IgD-negative memory B cell (primary cell): Measurements from ENCODE around the gene SGCG. TPM values are rescaled to one million over a fixed set of nuclear protein-coding genes. Genes with fewer than 3 reads are reported as not detected.

ENCODE experiments used
- H3K27ac Mint-ChIP-seq, 3 donors: one replicate each; pipeline ENCODE4 v1.8.0; 2020 to 2022; ENCODE audit warnings: mild to moderate bottlenecking in 3 of 3, mixed read lengths in 3 of 3, moderate library complexity in 1 of 3
- H3K27me3 Mint-ChIP-seq: one replicate; pipeline ENCODE4 v1.8.0; 2021; ENCODE audit warnings: mixed read lengths
- H3K36me3 Mint-ChIP-seq: one replicate; pipeline ENCODE4 v1.8.0; 2020; ENCODE audit warnings: mild to moderate bottlenecking, mixed read lengths
- H3K4me1 Mint-ChIP-seq, 3 donors: one replicate each; pipeline ENCODE4 v1.8.0; 2020 to 2022; ENCODE audit warnings: mixed read lengths in 3 of 3, mild to moderate bottlenecking in 1 of 3
- H3K4me3 Mint-ChIP-seq, 4 donors: one replicate each; pipeline ENCODE4 v1.8.0; 2020 to 2022; ENCODE audit warnings: mild to moderate bottlenecking in 4 of 4, mixed read lengths in 4 of 4, moderate library complexity in 3 of 4
- H3K9me3 Mint-ChIP-seq, 3 donors: one replicate each; pipeline ENCODE4 v1.8.0; 2020 to 2021; ENCODE audit warnings: mixed read lengths in 3 of 3, mild to moderate bottlenecking in 1 of 3
- polyA plus RNA-seq: library from polyadenylated mRNA; unstranded; fragments of 300-500 nt; fragmentation: Illumina TruSeq; gene quantifications from one replicate; pipeline ENCODE4 v1.2.3, GENCODE V29; 2021

SGCG gene
- polyA plus RNA-seq, 1 donor from 2014 or later = not detected

GRCh38 chr13:23339225-23339624, 158.4 kb downstream of the SGCG start:
- no peak overlapping the region for H3K27ac Mint-ChIP-seq
- H3K4me1 Mint-ChIP-seq = no peaks in the 10 kb centered on the region
- peaks cover 24% of the 10 kb centered on the region for H3K36me3 Mint-ChIP-seq
- H3K4me3 Mint-ChIP-seq = no peak overlapping the region
- H3K9me3 Mint-ChIP-seq = peaks cover 3 to 13% (median 12%) of the 10 kb centered on the region in 3 donors
- no peaks in the 10 kb centered on the region for H3K27me3 Mint-ChIP-seq

DNA sequence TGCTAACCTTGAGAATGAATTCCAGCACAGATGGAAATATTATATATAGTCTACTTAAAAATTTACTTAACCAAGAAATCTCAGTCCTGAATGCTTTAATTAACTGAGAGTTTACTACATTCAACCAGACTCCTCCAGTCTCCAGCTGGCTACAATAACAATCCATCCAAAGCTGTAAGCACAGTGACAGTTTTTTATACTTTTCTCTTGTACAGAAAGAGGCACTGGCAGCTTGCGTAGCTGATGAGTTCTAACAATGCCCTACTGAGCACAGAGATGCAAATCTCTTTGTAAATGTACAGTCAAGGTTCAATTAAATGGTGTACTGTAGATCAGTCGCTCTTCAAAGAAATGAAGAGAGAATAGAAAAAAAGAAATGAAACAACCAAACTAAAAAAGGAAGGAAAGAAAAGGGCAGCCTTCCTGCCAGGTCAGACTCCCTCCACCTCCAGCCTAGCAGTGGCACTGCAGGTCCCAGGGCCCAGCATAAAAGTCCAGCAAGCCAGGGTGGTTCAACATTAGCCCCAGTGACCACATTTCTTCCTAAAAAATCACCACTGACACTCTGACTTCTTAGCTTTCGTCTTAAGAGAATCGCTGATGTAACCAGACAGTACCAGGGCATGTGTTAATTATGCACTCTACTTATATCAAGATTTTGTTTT, 164.3 kb downstream of the SGCG start:
- H3K36me3 Mint-ChIP-seq = peaks cover 33% of the 10 kb centered on the region
- peaks cover 0 to 4% (median 3%) of the 10 kb centered on the region in 3 donors for H3K4me1 Mint-ChIP-seq
- H3K4me3 Mint-ChIP-seq = peak overlapping the region in 1 of 4 donors; percentile 71
- H3K27ac Mint-ChIP-seq = no peak overlapping the region
- peaks cover 0 to 3% (median 0%) of the 10 kb centered on the region in 3 donors for H3K9me3 Mint-ChIP-seq
- H3K27me3 Mint-ChIP-seq = no peaks in the 10 kb centered on the region

- Mint-ChIP-seq H3K4me3 (no peak overlapping the region), H3K36me3 (peaks cover 32% of the 10 kb centered on the region), H3K9me3 (no peaks in the 10 kb centered on the region), H3K27ac (no peak overlapping the region), H3K27me3 (no peaks in the 10 kb centered on the region), H3K4me1 (peaks cover 0 to 4% (median 3%) of the 10 kb centered on the region in 3 donors)
Observed at GRCh38 chr13:23347601-23348000, 166.8 kb downstream of the SGCG start.

DNA sequence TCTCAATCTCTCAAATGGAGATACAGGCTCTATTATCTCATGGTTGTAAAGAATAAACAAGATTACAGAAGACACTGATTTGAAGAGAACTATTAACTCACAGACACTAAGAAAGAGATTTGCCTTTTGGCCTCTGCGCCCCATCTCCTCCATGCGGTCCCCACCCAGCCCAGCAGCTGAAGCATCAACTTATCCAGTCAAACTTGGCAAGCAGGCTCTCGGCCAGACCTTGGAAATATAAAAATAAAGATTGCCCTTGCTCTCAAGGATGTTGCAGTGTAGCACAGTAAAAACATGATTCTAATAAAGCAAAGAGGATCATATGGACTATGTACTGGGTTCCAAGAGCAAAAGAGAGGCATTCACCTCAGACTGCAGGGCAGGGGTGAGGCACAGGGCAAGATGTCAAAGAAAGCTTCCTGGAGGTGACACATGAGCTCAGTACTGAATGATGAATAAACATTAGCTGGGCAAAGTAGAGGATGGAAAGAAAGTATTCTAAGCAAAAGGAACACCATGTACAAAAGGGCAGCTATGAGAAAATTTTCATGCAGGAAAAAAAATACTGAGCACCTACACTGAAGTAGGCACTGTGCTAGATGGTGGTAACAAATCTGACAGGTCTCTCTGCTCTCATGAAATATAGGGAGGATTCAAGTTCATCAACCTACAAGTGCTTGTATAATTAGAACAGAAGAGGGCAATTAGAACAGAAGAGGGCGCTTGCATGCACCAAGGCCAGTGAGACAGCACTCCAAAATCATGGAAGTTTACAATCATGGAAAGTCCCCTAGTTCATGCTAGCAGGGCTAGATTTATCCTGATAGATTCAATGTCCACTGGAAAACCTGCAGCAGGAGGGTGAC, 167.7 kb downstream of the SGCG start:
- peaks cover 32% of the 10 kb centered on the region for H3K36me3 Mint-ChIP-seq
- no peaks in the 10 kb centered on the region for H3K27me3 Mint-ChIP-seq
- no peaks in the 10 kb centered on the region for H3K9me3 Mint-ChIP-seq
- no peak overlapping the region for H3K27ac Mint-ChIP-seq
- H3K4me1 Mint-ChIP-seq = peaks cover 0 to 4% (median 3%) of the 10 kb centered on the region in 3 donors
- no peak overlapping the region for H3K4me3 Mint-ChIP-seq

- no peak overlapping the region for H3K4me3 Mint-ChIP-seq
- peaks cover 0 to 4% (median 4%) of the 10 kb centered on the region in 3 donors for H3K4me1 Mint-ChIP-seq
- no peaks in the 10 kb centered on the region for H3K27me3 Mint-ChIP-seq
- H3K36me3 Mint-ChIP-seq = peaks cover 28% of the 10 kb centered on the region
- no peak overlapping the region for H3K27ac Mint-ChIP-seq
- no peaks in the 10 kb centered on the region for H3K9me3 Mint-ChIP-seq
Observed at GRCh38 chr13:23349161-23349897, 168.6 kb downstream of the SGCG start.

GRCh38 chr13:23350009-23350408, 169.2 kb downstream of the SGCG start:
- Mint-ChIP-seq H3K27me3 (no peaks in the 10 kb centered on the region), H3K4me1 (peaks cover 0 to 5% (median 4%) of the 10 kb centered on the region in 3 donors), H3K27ac (no peak overlapping the region), H3K4me3 (no peak overlapping the region), H3K36me3 (peaks cover 27% of the 10 kb centered on the region), H3K9me3 (no peaks in the 10 kb centered on the region)

DNA sequence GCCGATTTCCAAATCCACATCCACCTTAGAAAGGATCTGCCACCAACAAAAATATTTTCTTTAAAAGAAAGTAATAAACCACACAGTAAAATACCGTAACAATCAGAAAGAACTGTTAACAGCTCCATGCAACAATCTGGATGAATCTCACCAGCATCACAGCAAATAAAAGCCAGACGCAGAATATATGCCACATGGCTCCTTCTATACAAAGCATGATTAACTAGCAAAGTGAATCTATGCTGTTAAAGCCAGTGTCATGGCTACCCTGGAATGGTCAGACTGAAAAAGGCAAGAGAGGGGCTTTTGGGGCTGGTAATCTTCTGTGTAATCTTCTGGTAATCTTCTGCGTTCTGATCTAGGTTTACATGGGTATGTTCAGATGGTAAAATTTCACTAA, 171.4 kb downstream of the SGCG start:
- Mint-ChIP-seq H3K4me3 (no peak overlapping the region), H3K4me1 (peaks cover 0 to 5% (median 2%) of the 10 kb centered on the region in 3 donors), H3K36me3 (peaks cover 22% of the 10 kb centered on the region), H3K9me3 (no peaks in the 10 kb centered on the region), H3K27ac (no peak overlapping the region), H3K27me3 (no peaks in the 10 kb centered on the region)

GRCh38 chr13:23354520-23354919, 173.7 kb downstream of the SGCG start:
- Mint-ChIP-seq H3K36me3 (peaks cover 16% of the 10 kb centered on the region), H3K4me3 (no peak overlapping the region), H3K27ac (peak overlapping the region in 1 of 3 donors; percentile 55), H3K9me3 (no peaks in the 10 kb centered on the region), H3K4me1 (peaks cover 0 to 2% (median 0%) of the 10 kb centered on the region in 3 donors), H3K27me3 (no peaks in the 10 kb centered on the region)

GRCh38 chr13:23356368-23356767, 175.6 kb downstream of the SGCG start:
- Mint-ChIP-seq H3K36me3 (peaks cover 17% of the 10 kb centered on the region), H3K4me3 (no peak overlapping the region), H3K4me1 (peaks cover 0 to 2% (median 2%) of the 10 kb centered on the region in 3 donors), H3K27me3 (no peaks in the 10 kb centered on the region), H3K27ac (no peak overlapping the region), H3K9me3 (no peaks in the 10 kb centered on the region)

GRCh38 chr13:23357349-23357748, 176.6 kb downstream of the SGCG start:
- Mint-ChIP-seq H3K4me1 (peaks cover 0 to 2% (median 2%) of the 10 kb centered on the region in 3 donors), H3K36me3 (peaks cover 16% of the 10 kb centered on the region), H3K4me3 (no peak overlapping the region), H3K27ac (no peak overlapping the region), H3K27me3 (no peaks in the 10 kb centered on the region), H3K9me3 (no peaks in the 10 kb centered on the region)

- Mint-ChIP-seq H3K36me3 (peaks cover 21% of the 10 kb centered on the region), H3K27ac (no peak overlapping the region), H3K4me1 (peaks cover 0 to 2% (median 0%) of the 10 kb centered on the region in 3 donors), H3K27me3 (no peaks in the 10 kb centered on the region), H3K4me3 (no peak overlapping the region), H3K9me3 (no peaks in the 10 kb centered on the region)
Observed at GRCh38 chr13:23359882-23360281, 179.1 kb downstream of the SGCG start.

DNA sequence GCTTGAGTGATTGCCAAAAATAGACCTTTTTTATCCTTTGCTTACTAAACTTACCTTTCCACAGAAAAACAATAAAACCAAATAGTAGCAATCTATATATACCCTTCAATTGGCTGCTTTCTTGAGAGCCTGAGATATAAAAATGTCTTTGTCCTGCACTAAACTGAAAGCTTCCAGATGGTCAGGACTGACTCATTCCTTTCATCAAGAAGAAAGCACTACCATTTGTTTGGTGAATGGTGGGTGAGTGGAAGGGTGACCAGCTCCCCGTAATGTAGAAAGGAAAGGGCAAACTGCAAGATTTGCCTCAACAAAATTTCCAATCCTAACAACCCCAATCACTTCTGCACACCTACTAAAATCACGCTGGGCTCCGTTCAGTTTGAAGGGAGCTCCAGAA, 184.9 kb downstream of the SGCG start:
- Mint-ChIP-seq H3K9me3 (no peaks in the 10 kb centered on the region), H3K4me1 (no peaks in the 10 kb centered on the region), H3K36me3 (peaks cover 28% of the 10 kb centered on the region), H3K27me3 (no peaks in the 10 kb centered on the region), H3K27ac (no peak overlapping the region), H3K4me3 (no peak overlapping the region)

- Mint-ChIP-seq H3K9me3 (no peaks in the 10 kb centered on the region), H3K4me3 (no peak overlapping the region), H3K27me3 (no peaks in the 10 kb centered on the region), H3K27ac (no peak overlapping the region), H3K36me3 (peaks cover 25% of the 10 kb centered on the region), H3K4me1 (peaks cover 9 to 12% (median 11%) of the 10 kb centered on the region in 3 donors)
Observed at GRCh38 chr13:23367907-23368306, 187.1 kb downstream of the SGCG start.

DNA sequence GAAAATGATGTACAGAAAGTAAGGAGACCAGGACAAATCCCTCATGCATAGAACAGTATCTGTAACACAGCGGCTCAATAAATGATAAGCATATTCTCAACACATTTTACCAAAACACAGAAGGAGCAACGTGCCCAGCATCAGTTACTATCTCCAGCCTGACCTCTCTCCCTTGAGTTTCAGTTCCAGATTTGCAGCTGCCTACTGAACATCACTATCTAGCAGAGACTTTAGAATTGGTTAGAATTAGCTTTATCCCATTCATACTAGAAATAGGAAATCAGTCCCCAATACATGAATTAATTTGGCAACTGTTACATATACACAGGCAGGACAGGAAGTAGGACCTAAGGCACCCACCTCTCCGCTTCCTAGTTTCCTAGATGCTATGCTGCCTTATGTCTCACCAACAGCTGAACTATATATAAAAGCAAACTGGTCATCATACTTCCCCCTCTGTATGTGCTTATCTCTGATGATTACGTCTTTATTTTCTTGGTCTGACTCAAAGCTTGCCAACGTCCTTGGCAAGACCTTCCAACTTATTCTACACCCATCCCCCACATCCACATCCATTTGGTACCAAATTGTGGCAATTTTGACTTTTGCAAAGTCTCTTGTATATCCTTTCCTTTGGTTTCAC, 191.6 kb downstream of the SGCG start:
- Mint-ChIP-seq H3K36me3 (peaks cover 7% of the 10 kb centered on the region), H3K9me3 (no peaks in the 10 kb centered on the region), H3K4me3 (peak overlapping the region in 2 of 4 donors; percentile 18 to 76), H3K4me1 (peaks cover 19 to 30% (median 23%) of the 10 kb centered on the region in 3 donors), H3K27ac (peak overlapping the region in 1 of 3 donors; percentile 69), H3K27me3 (no peaks in the 10 kb centered on the region)
